ENCODE data around the gene GRIK1.

Gene GRIK1

GRCh38 chr21:29909571-29909970, 30.2 kb downstream of the GRIK1 start:
- DNase-seq (ENCODE audit: low read depth in 3 of 3), result no peak

- no peak for DNase-seq (ENCODE audit: low read depth in 3 of 3)
These were observed 35.2 kb downstream of the GRIK1 start for GRCh38 chr21:29904359-29905282.

- no peak for DNase-seq (ENCODE audit: low read depth in 3 of 3)
These were observed 42.9 kb downstream of the GRIK1 start for GRCh38 chr21:29896884-29897283.

- DNase-seq (ENCODE audit: low read depth in 3 of 3), result no peak
These were observed 46.1 kb downstream of the GRIK1 start for GRCh38 chr21:29893687-29894086.

- DNase-seq (ENCODE audit: low read depth in 3 of 3), result no peak
These were observed 47.4 kb downstream of the GRIK1 start for GRCh38 chr21:29892379-29892778.

- no peak for DNase-seq (ENCODE audit: low read depth in 3 of 3)
These were observed 51.4 kb downstream of the GRIK1 start for GRCh38 chr21:29888437-29888836.

GRCh38 chr21:29887313-29888009, 52.3 kb downstream of the GRIK1 start:
- DNase-seq (ENCODE audit: low read depth in 3 of 3), result no peak

- DNase-seq (ENCODE audit: low read depth in 3 of 3), result no peak
These were observed 54.3 kb downstream of the GRIK1 start for GRCh38 chr21:29885491-29885890.

GRCh38 chr21:29875873-29876272, 63.9 kb downstream of the GRIK1 start:
- DNase-seq (ENCODE audit: low read depth in 3 of 3), result no peak

- DNase-seq (ENCODE audit: low read depth in 3 of 3), result no peak
These were observed 64.6 kb downstream of the GRIK1 start for GRCh38 chr21:29875036-29875716.

GRCh38 chr21:29873908-29874307, 65.9 kb downstream of the GRIK1 start:
- DNase-seq (ENCODE audit: low read depth in 3 of 3), result no peak

- DNase-seq (ENCODE audit: low read depth in 3 of 3), result no peak
These were observed 69.0 kb downstream of the GRIK1 start for GRCh38 chr21:29870814-29871213.

GRCh38 chr21:29867796-29868195, 72.0 kb downstream of the GRIK1 start:
- no peak for DNase-seq (ENCODE audit: low read depth in 3 of 3)

- DNase-seq (ENCODE audit: low read depth in 3 of 3), result no peak
These were observed 79.5 kb downstream of the GRIK1 start for GRCh38 chr21:29860346-29860745.

- no peak for DNase-seq (ENCODE audit: low read depth in 3 of 3)
These were observed 82.6 kb downstream of the GRIK1 start for GRCh38 chr21:29857150-29857549.

- no peak for DNase-seq (ENCODE audit: low read depth in 3 of 3)
These were observed 85.0 kb downstream of the GRIK1 start for GRCh38 chr21:29854795-29855194.

GRCh38 chr21:29851611-29852010, 88.2 kb downstream of the GRIK1 start:
- DNase-seq (ENCODE audit: low read depth in 3 of 3), result no peak

GRCh38 chr21:29849735-29850176, 90.0 kb downstream of the GRIK1 start:
- peak; percentile 4 to 19 (median 18) for DNase-seq (ENCODE audit: low read depth in 3 of 3)

- DNase-seq (ENCODE audit: low read depth in 3 of 3), result no peak
These were observed 96.0 kb downstream of the GRIK1 start for GRCh38 chr21:29843804-29844203.

- no peak for DNase-seq (ENCODE audit: low read depth in 3 of 3)
These were observed 105.2 kb downstream of the GRIK1 start for GRCh38 chr21:29834617-29835016.

GRCh38 chr21:29832217-29832616, 107.6 kb downstream of the GRIK1 start:
- no peak for DNase-seq (ENCODE audit: low read depth in 3 of 3)

- no peak for DNase-seq (ENCODE audit: low read depth in 3 of 3)
These were observed 110.1 kb downstream of the GRIK1 start for GRCh38 chr21:29829564-29830275.

Data from stimulated activated CD4-positive, alpha-beta T cell treated with anti-CD3 and anti-CD28 coated beads, TNF-alpha, amount 100 ng/mL, for 24 hours (primary cell).